Liver (tissue), 9 donors: ENCODE results near the gene CMTM6. TPM values are rescaled to one million over a fixed set of nuclear protein-coding genes. Genes with fewer than 3 reads are reported as not detected.

Experiments used
- DNase-seq: peaks from one replicate; pipeline ENCODE4 v3.0.0-alpha.2; 2017; ENCODE audit warnings: low spot score
- H3K27ac ChIP-seq, 2 donors: one replicate each; pipeline ENCODE4 v1.7.0; 2013; ENCODE audit warnings: inconsistent platforms in 2 of 2, low read length in 2 of 2, control low read depth in 1 of 2, low read depth in 1 of 2, mild to moderate bottlenecking in 1 of 2
- H3K27me3 ChIP-seq, 4 donors: one replicate each; pipeline versions ENCODE4 v1.6.1 to v1.7.0; 2013; ENCODE audit warnings: low read length in 3 of 4, inconsistent platforms in 1 of 4, mild to moderate bottlenecking in 1 of 4, moderate library complexity in 1 of 4; ENCODE audit not compliant: control insufficient read depth in 4 of 4, insufficient read depth in 4 of 4
- H3K36me3 ChIP-seq, 4 donors: one replicate each; pipeline versions ENCODE4 v1.6.1 to v1.7.0; 2013; ENCODE audit warnings: low read length in 3 of 4, mild to moderate bottlenecking in 3 of 4, low read depth in 1 of 4, moderate library complexity in 1 of 4; ENCODE audit not compliant: control insufficient read depth in 4 of 4, insufficient read depth in 3 of 4
- H3K4me1 ChIP-seq, 4 donors: one replicate each; pipeline versions ENCODE4 v1.6.1 to v1.7.0; 2013; ENCODE audit warnings: low read length in 3 of 4, mild to moderate bottlenecking in 3 of 4, moderate library complexity in 1 of 4; ENCODE audit not compliant: control insufficient read depth in 4 of 4, insufficient read depth in 4 of 4
- H3K4me3 ChIP-seq, 3 donors: one replicate each; pipeline versions ENCODE4 v1.6.1 to v1.7.0; 2013; ENCODE audit warnings: low read length in 3 of 3, control low read depth in 1 of 3, low read depth in 1 of 3, mild to moderate bottlenecking in 1 of 3
- H3K9ac ChIP-seq, 2 donors: one replicate each; pipeline ENCODE4 v1.7.0; 2013; ENCODE audit warnings: low read length in 2 of 2, mild to moderate bottlenecking in 2 of 2, moderate library complexity in 2 of 2, control low read depth in 1 of 2, low read depth in 1 of 2
- H3K9me3 ChIP-seq, 4 donors: one replicate each; pipeline versions ENCODE4 v1.6.1 to v1.7.0; 2013; ENCODE audit warnings: low read length in 3 of 4; ENCODE audit not compliant: control insufficient read depth in 4 of 4
- EGR1 ChIP-seq, 2 donors: IDR thresholded peaks; 2 replicates each; pipeline ENCODE4 v1.6.1; 2016 to 2018; ENCODE audit warnings: antibody characterized with exemption in 2 of 2, low read depth in 2 of 2
- FOXA1 ChIP-seq: IDR thresholded peaks from 2 replicates; pipeline ENCODE4 v1.6.1; 2016; ENCODE audit warnings: antibody characterized with exemption
- FOXA2 ChIP-seq: IDR thresholded peaks from 2 replicates; pipeline ENCODE4 v1.6.1; 2016; ENCODE audit warnings: antibody characterized with exemption
- GABPA ChIP-seq, 2 donors: IDR thresholded peaks in 1 of 2; conservative IDR thresholded peaks in 1 of 2; 2 replicates each; pipeline ENCODE4 v1.6.1; 2016; ENCODE audit warnings: antibody characterized with exemption in 2 of 2, mild to moderate bottlenecking in 1 of 2, moderate library complexity in 1 of 2
- HNF4G ChIP-seq: IDR thresholded peaks from 2 replicates; pipeline ENCODE4 v1.6.1; 2016; ENCODE audit warnings: antibody characterized with exemption
- JUND ChIP-seq, 2 donors: IDR thresholded peaks; 2 replicates each; pipeline ENCODE4 v1.6.1; 2016; ENCODE audit warnings: antibody characterized with exemption in 2 of 2
- NR2F2 ChIP-seq: IDR thresholded peaks from 2 replicates; pipeline ENCODE4 v1.6.1; 2016; ENCODE audit warnings: antibody characterized with exemption
- RAD21 ChIP-seq, 2 donors: IDR thresholded peaks; 2 replicates each; pipeline ENCODE4 v1.6.1; 2016; ENCODE audit warnings: antibody characterized with exemption in 2 of 2, mild to moderate bottlenecking in 2 of 2
- RXRA ChIP-seq, 2 donors: IDR thresholded peaks; 2 replicates each; pipeline ENCODE4 v1.6.1; 2017 to 2018; ENCODE audit warnings: antibody characterized with exemption in 2 of 2, mild to moderate bottlenecking in 1 of 2
- SP1 ChIP-seq: IDR thresholded peaks from 2 replicates; pipeline ENCODE4 v1.6.1; 2018; ENCODE audit warnings: antibody characterized with exemption, mild to moderate bottlenecking
- TAF1 ChIP-seq: conservative IDR thresholded peaks from 2 replicates; pipeline ENCODE4 v1.6.1; 2016; ENCODE audit warnings: antibody characterized with exemption, mild to moderate bottlenecking
- YY1 ChIP-seq: IDR thresholded peaks from 2 replicates; pipeline ENCODE4 v1.6.1; 2016; ENCODE audit warnings: antibody characterized with exemption, mild to moderate bottlenecking
- WGBS: extraction: QIAGEN DNeasy Blood & Tissue Kit; methylation state at CpG from one replicate; pipeline ENCODE4 v1.1.7; 2013; 5-methylcytosine and 5-hydroxymethylcytosine counted together
- polyA plus RNA-seq, 2 donors: library from polyadenylated mRNA; stranded (reverse) in 1 of 2; unstranded in 1 of 2; fragments of 200-250 nt in 1 of 2; fragments of >200 nt in 1 of 2; fragmentation: Nextera tagmentation in 1 of 2; extraction: Ambion mirVana in 1 of 2; gene quantifications; one replicate each; pipeline versions ENCODE4 v1.2.1 to v1.2.3, GENCODE V29; 2013 to 2015
- total RNA-seq, 2 donors: library from RNA; depleted of rRNA; stranded (reverse); fragments of >200 nt; gene quantifications; one replicate each; pipeline ENCODE4 v1.2.3, GENCODE V29; 2014
- TF ChIP-seq, protein P1 (sequence below): IDR thresholded peaks from 2 replicates; pipeline ENCODE4 v1.6.1; 2016; ENCODE audit warnings: antibody characterized with exemption
- TF ChIP-seq, protein P2 (sequence below): IDR thresholded peaks from 2 replicates; pipeline ENCODE4 v1.6.1; 2016; ENCODE audit warnings: antibody characterized with exemption, mild to moderate bottlenecking
- TF ChIP-seq, protein P3 (sequence below): IDR thresholded peaks from 2 replicates; pipeline ENCODE4 v1.6.1; 2016; ENCODE audit warnings: antibody characterized with exemption
- TF ChIP-seq, protein P4 (sequence below): fragments of 150-350 bp; IDR thresholded peaks from 2 replicates; pipeline ENCODE4 v1.5.1; 2017; ENCODE audit warnings: improper control_type of control experiment, low read depth, low read length; ENCODE audit not compliant: missing input control
- TF ChIP-seq, protein P5 (sequence below): IDR thresholded peaks from 2 replicates; pipeline ENCODE4 v1.6.1; 2016; ENCODE audit warnings: antibody characterized with exemption
- donor health status: healthy.
- donor health status: healthy.
- donor health status: healthy.
- donor health status: healthy.
- donor health status: healthy.

The CMTM6 gene
- total and polyA plus RNA-seq, 4 donors: 45.7 to 77.9 (median 51.8) TPM

DNA sequence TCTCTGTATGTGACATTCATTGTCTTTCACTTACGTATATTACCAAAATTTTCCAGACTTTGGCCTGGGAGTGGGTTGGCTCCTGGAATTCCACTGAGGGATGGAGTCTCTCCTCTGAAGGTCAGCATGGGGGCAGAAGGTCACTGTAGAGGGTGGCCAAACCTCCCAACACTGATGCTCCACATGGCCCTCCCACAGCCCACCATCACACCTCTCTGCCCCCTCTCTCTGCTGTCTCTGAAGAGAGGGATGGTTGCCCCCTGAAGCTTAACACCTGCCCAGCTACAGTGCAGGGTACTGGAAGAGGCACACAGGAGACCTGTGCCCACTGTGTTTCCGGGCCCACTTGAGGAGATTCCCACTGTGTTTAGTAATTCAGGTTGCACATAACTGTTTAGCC lies 52.2 kb downstream of the CMTM6 start (continued):
- no peak for TF ChIP-seq EGR1 (IDR thresholded peaks at IDR 0.05; ENCODE audit: low read depth in 2 of 2)
- TF ChIP-seq, protein P1, sequence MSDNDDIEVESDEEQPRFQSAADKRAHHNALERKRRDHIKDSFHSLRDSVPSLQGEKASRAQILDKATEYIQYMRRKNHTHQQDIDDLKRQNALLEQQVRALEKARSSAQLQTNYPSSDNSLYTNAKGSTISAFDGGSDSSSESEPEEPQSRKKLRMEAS: no peak

DNA sequence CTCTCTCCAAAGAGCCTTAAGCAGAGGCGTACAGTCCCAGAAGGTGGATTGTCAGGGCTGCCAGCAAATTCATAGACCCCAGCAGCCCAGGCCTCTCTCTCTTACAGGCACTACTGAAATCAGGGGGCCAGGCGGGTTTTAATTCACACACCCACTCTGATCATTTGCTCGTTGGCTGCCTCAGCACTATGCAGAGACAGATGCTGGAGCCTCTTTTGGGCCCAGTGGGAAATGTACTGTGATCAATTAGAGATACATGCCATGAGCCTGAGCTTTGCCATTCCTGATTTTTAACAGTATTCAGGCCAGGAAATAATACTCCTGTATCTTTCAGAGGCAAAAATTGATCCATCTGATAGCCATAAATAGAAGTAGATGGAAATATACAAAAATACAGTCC lies 53.0 kb downstream of the CMTM6 start:
- Histone ChIP-seq H3K9ac (no peak overlapping the region), H3K4me3 (no peak overlapping the region), H3K27ac (no peak overlapping the region), H3K27me3 (no peaks in the 10 kb centered on the region), H3K36me3 (no peaks in the 10 kb centered on the region), H3K4me1 (peaks cover 0 to 15% (median 9%) of the 10 kb centered on the region in 4 donors), H3K9me3 (no peaks in the 10 kb centered on the region)
- 97% methylated on average over 3 of the region's 3 CpGs for WGBS
- TF ChIP-seq, protein P2, sequence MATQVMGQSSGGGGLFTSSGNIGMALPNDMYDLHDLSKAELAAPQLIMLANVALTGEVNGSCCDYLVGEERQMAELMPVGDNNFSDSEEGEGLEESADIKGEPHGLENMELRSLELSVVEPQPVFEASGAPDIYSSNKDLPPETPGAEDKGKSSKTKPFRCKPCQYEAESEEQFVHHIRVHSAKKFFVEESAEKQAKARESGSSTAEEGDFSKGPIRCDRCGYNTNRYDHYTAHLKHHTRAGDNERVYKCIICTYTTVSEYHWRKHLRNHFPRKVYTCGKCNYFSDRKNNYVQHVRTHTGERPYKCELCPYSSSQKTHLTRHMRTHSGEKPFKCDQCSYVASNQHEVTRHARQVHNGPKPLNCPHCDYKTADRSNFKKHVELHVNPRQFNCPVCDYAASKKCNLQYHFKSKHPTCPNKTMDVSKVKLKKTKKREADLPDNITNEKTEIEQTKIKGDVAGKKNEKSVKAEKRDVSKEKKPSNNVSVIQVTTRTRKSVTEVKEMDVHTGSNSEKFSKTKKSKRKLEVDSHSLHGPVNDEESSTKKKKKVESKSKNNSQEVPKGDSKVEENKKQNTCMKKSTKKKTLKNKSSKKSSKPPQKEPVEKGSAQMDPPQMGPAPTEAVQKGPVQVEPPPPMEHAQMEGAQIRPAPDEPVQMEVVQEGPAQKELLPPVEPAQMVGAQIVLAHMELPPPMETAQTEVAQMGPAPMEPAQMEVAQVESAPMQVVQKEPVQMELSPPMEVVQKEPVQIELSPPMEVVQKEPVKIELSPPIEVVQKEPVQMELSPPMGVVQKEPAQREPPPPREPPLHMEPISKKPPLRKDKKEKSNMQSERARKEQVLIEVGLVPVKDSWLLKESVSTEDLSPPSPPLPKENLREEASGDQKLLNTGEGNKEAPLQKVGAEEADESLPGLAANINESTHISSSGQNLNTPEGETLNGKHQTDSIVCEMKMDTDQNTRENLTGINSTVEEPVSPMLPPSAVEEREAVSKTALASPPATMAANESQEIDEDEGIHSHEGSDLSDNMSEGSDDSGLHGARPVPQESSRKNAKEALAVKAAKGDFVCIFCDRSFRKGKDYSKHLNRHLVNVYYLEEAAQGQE: no peak
- DNase-seq: no peak

DNA sequence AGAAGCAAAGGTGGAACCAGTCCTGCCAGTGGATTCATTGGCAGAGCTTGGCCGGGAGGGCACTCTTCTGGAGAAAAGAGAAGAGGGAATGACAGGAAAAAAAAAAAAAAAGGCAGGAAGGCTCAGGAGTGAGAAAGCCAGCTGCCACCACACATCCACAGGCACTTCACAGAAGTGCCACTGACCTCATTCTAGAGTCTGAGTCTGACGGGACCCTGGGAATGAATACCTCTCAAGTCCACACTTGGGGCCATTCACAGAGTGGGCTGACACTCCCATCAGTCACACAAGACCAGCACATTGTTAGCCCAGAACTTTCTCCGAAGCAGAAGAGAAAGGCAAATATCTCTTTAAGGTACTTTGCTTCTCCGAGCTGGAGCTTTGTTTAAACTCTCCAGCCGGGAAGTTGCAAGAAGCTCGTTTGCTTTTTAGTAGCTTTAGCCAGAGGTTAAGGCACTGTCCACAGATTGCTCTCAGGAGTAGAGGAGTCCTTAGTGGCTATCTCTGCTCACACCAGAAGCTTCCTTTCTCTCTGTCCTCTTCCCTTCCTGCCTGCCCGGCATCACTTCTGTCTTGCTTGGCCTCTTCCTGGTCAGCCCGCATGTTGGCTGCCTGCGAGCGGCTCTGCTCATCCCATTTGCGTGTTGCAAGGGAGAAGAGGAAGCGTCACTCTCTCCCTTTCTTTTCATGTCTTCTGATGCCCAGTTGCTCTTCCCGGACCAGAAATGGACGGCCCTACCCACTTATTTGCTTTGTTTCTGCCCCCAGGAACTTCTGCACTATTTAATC lies 53.8 kb downstream of the CMTM6 start:
- Histone ChIP-seq H3K4me3 (no peak overlapping the region), H3K9me3 (no peaks in the 10 kb centered on the region), H3K27ac (no peak overlapping the region), H3K9ac (no peak overlapping the region), H3K27me3 (no peaks in the 10 kb centered on the region), H3K4me1 (peaks cover 0 to 8% (median 4%) of the 10 kb centered on the region in 4 donors), H3K36me3 (no peaks in the 10 kb centered on the region)
- DNase-seq: no peak
- WGBS: 75% methylated on average over 14 of the region's 14 CpGs
- no peak for TF ChIP-seq FOXA2

DNA sequence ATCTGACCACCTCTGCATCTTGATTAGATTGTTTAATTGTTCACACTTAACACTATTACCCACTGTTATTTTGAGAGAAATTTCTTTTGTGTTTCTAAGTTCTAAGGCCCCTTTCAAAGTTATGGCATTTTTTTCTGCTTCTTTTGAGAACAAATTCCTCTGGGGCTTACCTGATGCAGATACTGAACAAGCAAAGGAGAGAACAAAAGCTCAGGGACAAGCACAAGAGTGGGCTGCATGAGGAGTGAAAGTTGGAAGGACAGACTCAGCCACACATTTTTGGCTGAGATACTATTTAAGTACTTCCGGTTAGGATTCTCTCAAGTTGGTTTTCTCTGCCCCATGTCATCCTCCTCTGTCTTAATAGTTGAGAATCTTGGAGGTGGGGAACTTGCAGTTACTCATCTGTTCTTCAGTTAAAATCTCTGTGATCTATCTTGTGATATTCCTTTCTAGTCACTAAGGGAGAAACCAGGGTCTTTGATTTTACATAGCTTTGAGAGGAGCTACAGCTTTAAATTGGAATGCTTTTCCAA lies 54.7 kb downstream of the CMTM6 start:
- no peak for DNase-seq
- Histone ChIP-seq H3K27me3 (no peaks in the 10 kb centered on the region), H3K9me3 (no peaks in the 10 kb centered on the region), H3K4me1 (peaks cover 0 to 8% (median 4%) of the 10 kb centered on the region in 4 donors), H3K36me3 (no peaks in the 10 kb centered on the region), H3K4me3 (no peak overlapping the region), H3K27ac (no peak overlapping the region), H3K9ac (no peak overlapping the region)
- no peak for TF ChIP-seq YY1
- TF ChIP-seq JUND (IDR thresholded peaks at IDR 0.05): no peak
- TF ChIP-seq, protein P3, sequence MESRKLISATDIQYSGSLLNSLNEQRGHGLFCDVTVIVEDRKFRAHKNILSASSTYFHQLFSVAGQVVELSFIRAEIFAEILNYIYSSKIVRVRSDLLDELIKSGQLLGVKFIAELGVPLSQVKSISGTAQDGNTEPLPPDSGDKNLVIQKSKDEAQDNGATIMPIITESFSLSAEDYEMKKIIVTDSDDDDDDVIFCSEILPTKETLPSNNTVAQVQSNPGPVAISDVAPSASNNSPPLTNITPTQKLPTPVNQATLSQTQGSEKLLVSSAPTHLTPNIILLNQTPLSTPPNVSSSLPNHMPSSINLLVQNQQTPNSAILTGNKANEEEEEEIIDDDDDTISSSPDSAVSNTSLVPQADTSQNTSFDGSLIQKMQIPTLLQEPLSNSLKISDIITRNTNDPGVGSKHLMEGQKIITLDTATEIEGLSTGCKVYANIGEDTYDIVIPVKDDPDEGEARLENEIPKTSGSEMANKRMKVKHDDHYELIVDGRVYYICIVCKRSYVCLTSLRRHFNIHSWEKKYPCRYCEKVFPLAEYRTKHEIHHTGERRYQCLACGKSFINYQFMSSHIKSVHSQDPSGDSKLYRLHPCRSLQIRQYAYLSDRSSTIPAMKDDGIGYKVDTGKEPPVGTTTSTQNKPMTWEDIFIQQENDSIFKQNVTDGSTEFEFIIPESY: no peak
- no peak for TF ChIP-seq FOXA2
- TF ChIP-seq EGR1 (IDR thresholded peaks at IDR 0.05; ENCODE audit: low read depth in 2 of 2): no peak
- TF ChIP-seq, protein P4, sequence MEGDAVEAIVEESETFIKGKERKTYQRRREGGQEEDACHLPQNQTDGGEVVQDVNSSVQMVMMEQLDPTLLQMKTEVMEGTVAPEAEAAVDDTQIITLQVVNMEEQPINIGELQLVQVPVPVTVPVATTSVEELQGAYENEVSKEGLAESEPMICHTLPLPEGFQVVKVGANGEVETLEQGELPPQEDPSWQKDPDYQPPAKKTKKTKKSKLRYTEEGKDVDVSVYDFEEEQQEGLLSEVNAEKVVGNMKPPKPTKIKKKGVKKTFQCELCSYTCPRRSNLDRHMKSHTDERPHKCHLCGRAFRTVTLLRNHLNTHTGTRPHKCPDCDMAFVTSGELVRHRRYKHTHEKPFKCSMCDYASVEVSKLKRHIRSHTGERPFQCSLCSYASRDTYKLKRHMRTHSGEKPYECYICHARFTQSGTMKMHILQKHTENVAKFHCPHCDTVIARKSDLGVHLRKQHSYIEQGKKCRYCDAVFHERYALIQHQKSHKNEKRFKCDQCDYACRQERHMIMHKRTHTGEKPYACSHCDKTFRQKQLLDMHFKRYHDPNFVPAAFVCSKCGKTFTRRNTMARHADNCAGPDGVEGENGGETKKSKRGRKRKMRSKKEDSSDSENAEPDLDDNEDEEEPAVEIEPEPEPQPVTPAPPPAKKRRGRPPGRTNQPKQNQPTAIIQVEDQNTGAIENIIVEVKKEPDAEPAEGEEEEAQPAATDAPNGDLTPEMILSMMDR: no peak
- TF ChIP-seq SP1: no peak
- TF ChIP-seq, protein P5, sequence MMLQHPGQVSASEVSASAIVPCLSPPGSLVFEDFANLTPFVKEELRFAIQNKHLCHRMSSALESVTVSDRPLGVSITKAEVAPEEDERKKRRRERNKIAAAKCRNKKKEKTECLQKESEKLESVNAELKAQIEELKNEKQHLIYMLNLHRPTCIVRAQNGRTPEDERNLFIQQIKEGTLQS: no peak
- TF ChIP-seq RAD21 (IDR thresholded peaks at IDR 0.05): no peak
- TF ChIP-seq HNF4G: no peak
- no peak for TF ChIP-seq NR2F2
- TF ChIP-seq FOXA1: no peak
- TF ChIP-seq RXRA (IDR thresholded peaks at IDR 0.05): no peak
- no peak for TF ChIP-seq GABPA (IDR thresholded peaks at IDR 0.05 in 1 of 2, conservative IDR thresholded peaks at IDR 0.05 in 1 of 2)
- TF ChIP-seq, protein P1: no peak
- TF ChIP-seq TAF1: no peak
- 86% methylated on average over 1 of the region's 1 CpG for WGBS
